ENCODE results near the gene SMYD4.
"Not testable (repeated sequence)": the region's sequence is repeated elsewhere in the genome, so short reads cannot be mapped to it uniquely, and the experiment has no call there.

The SMYD4 gene

DNA sequence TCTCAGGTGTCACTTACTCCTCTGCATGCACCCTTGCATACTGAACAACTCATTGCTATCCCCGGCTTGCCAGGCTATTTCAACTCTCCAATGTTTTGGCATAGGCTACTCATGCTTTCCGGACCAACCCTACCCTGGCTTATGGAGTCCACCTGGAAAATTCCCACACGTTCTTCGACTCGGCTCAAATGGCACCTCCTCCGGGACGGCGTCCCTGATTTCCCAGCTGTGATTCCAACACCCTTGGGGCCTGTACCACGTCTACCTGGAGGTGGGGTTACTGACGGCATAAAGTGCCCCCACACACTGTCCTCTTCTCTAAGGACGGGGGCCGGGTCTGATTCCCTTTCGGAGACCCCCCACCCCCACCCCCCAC lies 498 bp downstream of the SMYD4 start:
- DNase-seq, result no peak

DNA sequence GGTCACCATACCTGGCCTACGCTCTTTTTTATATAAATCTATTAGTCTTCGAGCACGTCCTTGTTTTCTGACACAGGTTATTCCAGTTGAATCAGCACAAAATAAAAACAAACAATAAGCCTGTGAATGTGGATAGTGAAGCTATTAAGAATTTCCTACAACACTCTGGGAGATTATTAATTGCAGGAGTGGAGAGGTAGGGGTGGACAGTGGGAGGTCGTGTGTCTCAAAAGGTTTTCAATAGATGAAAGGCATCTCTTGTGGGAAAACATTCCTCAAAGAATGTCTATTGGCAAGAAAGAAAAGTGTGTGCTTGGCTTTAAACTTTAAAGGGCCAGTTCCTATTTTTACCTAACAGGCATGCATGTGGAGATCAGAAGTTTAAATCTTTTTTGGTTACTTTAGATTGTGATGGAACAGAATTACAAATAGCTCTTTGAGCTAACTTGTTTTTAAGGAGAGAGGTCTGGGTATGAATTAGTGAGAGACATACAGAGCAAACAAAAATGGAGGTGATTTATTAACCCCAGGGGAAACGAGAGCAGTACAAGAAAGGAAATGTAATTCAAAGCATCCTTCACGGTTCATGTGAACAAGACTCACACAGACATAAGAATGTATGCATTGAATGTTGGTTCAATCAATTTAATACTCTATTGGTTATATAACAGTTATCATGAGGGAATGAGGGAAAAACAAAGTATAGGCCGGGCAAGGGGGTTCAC lies 9.0 kb downstream of the SMYD4 start:
- no peak for DNase-seq

DNA sequence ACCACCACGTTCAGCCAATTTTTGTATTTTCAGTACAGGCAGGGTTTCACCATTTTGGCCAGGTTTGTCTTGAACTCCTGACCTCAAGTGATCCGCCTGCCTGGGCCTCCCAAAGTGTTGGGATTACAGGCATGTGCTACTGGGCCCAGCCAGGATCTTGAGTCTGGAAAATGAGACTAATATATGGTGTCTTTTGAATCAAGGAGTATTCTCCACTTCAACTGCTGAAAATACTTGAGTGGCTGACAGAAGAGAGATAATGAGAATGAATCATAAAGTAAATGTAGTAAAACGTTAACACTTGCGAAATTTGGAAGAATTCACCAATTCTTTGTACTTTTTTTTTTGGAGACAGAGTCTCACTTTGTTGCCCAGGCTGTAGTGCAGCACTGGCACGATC lies 16.6 kb downstream of the SMYD4 start:
- DNase-seq, result no peak

DNA sequence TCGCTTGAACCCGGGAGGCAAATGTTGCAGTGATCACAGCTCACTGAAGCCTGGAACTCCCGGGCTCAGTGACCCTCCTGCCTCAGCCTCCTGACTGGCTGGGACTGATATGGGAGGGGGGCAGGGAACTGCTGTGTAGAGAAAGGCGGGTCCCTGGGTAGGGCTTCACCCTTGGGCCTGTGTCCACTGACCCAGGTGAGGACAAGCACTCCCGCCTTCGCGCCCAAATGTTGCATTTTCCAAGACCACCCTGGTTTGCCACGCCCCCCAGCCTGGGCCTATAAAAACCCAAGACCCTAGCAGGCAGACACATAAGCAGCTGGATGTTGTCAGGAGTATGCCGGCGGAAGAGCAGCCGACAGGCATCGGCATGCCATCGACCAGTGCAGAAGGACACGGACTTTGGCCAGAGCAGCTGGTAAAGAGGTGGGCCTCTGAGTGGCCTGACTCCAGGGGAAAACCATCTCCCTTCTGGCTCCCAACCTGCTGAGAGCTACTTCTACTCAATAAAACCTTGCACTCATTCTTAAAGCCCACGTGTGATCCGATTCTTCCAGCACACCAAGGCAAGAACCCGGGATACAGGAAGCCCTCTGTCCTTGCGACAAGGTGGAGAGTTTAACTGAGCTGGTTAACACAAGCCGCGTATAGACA lies 19.1 kb downstream of the SMYD4 start:
- DNase-seq, result no peak

DNA sequence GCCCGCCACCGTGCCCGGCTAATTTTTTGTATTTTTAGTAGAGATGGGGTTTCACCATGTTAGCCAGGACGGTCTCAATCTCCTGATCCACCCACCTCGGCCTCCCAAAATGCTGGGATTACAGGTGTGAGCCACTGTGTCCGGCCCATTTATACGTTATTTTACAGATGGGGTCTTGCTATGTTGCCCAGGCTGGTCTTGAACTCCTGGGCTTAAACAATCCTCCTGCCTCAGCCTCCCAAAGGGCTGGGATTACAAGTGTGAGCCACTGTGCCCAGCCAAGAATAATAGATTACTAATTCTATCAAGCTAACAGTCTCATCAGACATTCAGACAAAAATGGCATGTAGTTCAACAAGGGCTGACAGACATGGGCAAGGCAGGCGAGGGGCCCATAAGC lies 19.9 kb downstream of the SMYD4 start:
- not testable (repeated sequence) for DNase-seq

DNA sequence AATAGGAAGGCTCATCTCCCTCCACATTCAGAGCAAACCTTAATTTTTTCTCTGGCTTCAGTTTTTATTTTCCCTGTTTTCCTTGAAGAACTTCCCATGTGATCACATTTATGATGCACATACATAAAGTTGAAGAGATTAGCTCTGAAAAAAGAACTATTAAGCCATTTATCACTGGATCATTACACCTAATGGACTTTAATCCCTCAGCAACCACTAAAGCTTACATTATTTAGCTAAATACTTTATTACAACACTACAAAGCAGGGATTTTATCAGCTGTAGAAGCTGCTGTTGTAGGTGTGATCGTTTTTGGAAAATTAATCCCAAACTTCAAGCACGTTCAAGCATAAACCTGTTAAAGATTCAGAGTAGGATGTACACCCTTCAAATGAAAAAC lies 21.1 kb downstream of the SMYD4 start:
- DNase-seq, result no peak

DNA sequence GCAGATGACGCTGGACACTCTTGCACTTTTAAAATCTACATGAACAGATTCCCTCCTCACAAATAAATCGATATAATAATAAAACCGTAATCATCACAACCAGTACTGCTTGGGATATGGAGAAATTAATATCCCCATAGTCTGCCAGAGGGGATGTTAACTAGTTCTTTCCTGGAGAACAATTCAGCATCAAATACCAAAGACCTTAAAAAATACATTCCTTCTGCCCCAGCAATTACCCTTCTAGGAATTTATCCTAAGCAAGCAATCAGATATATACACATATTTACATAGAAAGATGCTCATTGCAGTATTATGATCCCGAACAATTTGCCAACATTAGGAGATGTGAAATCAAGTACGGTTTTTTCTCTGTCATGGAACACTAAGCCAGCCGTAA lies 21.8 kb downstream of the SMYD4 start:
- no peak for DNase-seq

DNA sequence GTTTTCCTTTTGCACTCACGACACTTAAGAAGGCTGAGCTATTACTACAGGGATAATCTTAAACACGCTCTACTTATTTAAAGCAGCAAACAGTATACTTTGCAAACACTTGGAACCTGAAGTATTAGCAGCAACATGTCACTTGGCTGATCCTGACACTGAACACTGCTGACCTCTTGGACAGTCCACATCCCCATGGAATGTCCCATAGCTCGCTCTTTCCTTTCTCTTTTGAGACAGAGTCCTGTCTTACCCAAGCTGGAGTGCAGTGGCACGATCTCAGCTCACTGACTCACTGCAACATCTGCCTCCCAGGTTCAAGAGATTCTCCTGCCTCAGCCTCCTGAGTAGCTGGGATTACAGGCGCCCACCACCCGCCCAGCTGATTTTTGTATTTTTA lies 26.4 kb downstream of the SMYD4 start:
- no peak for DNase-seq

DNA sequence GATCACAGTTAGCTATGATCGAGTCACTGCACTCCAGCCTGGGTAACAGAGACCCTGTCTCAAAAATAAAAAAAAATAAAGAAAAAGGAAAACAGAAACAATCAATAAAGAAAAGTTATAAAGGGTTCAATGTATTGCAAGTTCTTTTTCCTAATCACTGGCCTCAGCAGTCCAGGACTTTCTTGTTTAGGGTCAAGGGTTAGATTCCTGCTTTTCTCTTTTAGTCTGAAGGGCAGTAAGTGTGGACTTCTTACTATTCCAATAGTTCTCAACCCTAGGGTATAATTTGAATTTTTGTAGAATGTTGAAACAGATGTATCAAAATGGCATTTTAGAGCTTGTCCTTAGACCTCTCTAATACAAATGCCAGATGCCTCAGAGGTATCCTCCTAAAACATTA lies 27.3 kb downstream of the SMYD4 start:
- DNase-seq, result no peak

DNA sequence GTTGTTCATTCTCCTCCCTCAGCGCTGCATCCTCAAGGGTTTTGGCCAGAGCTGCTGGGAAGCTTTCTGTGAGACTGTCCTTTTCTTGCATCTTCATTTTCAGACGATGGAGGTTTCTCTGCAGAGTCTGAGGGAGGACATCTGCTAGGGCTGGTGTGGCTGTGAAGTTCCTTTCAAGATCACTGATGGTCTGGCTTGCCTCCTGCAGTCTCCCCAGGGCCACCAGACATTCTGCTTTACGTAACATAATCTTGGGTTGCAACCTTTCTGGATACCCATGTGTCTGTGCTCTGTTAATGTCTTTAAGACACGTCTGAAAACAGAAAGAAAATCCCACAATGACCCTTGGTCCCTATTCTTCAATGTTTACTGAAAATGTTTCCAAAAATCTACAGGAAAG lies 29.0 kb downstream of the SMYD4 start:
- DNase-seq, result no peak

DNA sequence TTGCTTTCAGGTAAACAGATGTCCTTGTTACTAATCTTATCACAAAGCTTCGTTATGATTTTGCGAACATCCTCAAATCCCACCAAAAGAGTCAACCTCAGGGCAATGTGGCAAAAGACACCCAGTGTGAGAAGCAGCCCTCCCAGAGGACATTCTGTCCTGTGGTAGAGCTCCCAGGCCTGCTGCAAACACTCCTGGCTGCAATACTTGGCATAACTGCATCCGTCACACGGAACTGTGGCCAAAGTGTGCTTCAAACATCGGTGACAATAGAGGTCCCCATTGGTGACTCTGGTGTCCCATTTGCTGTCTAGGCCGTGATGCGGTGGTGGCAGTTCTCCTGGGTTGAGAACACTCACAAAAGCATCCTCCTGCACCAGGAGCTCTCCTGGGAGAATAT lies 29.5 kb downstream of the SMYD4 start:
- DNase-seq, result no peak

DNA sequence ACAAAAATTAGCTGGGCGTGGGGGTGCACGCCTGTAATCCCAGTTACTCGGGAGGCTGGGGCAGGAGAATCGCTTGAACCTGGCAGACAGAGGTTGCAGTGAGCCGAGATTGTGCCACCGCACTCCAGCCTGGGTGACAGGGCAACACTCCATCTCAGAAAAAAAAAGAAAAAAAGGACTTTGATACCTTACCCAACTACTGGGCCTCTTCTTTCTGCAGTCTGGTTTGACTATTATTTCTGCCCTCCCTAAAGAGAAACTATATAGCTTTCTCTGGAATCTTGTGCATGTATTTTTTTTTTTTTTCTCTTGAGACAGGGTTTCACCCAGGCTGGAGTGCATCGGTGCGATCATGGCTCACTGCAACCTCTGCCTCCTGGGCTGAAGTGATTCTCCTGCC lies 31.9 kb downstream of the SMYD4 start:
- not testable (repeated sequence) for DNase-seq

DNA sequence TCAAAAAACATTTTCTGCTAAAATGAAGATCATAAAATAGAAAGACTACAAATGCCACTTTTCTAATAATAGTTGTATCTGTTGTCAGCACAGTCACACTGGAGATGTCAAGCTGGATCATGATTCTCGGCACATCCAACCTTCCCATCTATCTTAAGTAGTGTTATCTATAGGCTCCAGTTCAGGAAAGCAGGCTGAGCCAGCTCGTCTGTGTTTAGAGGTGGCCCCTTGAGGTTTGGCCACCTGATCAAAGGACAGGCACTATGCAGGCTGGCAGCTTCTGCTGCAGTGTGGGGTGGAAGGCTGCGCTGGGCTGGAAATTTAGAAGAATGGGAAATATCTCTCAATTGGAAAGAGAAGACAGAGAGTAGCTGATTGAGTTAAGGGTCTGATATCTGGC lies 32.4 kb downstream of the SMYD4 start:
- no peak for DNase-seq

DNA sequence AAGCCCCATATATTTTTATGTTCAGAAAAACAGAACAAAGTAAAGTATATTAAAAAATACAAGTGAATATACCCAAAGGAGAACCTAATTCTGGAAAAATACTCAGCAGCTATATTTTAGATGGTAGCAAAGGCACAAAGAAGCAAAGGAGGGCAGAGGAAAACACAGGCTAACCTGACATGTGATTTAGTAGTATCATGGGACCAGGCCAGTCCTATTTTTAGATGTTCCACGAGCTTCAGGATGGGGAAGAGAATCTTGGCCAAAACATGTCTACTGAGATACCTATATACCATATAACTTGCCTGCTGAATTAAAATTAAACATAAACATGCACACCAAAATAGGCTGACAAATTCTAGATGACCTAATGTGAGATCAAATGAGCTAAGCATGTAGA lies 32.9 kb downstream of the SMYD4 start:
- DNase-seq, result no peak

DNA sequence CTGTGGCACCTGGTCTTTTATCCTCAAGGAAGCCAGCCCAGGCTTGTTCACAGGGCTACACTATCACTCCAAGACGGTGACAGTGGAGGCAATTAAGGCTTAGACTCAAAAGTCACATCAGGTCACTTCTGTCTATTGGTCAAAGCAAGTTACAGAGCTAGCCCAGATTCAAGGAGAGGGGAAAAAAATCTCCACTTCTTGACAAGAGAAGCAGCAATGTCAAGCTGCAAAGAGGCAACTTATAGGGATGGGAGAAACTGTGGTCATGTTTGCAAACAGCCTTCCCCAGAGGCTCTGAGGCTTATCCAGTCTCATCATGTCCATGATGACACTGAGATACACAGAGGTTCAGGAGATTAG lies 36.3 kb downstream of the SMYD4 start:
- DNase-seq, result no peak

DNA sequence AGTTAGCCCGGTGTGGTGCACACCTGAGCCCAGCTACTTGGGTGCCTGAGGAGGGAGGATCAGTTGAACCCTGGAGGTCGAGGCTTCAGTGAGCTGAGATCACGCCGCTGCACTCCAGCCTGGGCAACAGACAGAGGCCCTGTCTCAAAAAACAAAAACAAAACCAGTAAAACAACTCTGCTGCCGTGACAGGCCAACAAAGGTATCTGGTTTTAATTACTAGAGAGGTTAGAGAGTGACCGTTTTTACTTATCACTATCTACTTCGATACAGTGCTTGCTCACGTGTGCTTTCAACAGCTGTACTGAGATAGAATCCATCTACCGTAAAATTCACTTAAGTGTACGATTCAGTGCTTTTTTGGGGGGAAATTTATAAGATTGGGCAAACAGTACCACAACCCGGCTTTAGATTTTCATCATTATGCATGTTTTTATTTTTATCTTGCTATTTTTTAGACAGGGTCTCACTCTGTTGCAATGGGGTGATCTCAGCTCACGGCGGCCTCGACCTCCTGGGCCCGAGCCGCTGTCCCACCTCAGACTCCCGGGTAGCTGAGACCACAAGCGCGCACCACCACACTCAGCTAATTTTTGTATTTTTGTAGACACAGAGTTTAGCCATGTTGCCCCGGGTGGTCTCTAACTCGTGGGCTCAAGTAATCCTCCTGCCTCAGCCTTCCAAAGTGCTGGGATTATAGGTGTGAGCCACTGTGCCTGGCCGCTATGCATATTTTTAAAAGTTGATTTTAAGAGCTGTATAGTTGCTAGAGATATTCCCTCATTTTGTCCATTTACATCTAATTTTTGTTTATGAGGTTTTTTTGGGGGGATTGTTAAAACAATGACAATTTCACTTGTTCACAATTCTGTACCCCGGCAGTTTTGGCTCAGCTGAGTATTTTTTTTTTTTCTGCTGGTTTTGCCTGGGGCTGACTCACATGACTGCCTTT lies 36.9 kb downstream of the SMYD4 start:
- DNase-seq, result no peak

DNA sequence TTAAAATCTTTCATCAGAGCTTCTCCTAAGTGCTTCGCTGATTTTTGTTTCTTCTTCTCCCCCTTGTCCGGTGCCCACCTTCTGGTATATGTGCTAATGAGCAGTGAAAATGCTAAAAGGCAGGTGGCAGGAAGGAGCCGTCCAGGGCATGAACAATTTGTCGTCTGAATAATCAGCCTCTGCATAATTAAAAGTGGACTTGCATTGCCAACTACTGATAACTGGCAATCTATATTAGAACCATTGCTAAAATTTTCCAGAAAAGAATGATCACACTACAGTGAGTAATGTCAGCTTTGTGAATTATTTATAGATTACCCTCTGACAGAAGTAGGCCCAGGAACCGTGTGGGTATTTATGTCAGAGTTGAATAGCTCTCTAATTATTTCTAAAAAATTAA lies 39.8 kb downstream of the SMYD4 start:
- DNase-seq, result no peak

DNA sequence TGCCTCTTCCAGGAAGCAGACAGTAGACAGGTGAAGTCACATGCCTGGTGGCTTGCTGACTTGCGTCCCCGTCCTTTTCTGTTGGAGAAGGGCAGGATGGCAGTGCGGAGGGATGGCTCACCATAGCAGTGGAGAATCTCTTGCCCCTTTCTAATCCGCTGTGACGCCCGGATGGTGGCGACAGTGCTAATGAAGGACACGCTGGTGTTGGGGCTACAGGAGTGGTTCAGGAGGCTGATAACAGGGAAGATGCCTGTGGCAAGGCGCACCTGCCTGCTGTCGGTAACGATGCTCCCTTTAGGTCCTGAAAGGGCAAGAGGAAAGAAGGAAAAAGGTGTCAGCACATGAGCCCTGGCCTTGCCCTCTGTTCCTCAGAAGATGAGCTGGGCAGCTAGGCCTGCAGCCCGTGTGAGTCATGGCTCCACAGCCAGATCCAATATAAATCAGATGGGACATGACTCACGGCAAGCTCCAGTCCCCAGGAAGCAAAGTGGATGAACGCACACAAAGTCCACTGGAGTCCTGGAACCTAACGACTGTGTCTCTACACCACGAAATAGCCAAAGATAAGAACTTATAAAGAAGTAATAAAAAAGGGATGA lies 42.3 kb downstream of the SMYD4 start:
- DNase-seq, result no peak

DNA sequence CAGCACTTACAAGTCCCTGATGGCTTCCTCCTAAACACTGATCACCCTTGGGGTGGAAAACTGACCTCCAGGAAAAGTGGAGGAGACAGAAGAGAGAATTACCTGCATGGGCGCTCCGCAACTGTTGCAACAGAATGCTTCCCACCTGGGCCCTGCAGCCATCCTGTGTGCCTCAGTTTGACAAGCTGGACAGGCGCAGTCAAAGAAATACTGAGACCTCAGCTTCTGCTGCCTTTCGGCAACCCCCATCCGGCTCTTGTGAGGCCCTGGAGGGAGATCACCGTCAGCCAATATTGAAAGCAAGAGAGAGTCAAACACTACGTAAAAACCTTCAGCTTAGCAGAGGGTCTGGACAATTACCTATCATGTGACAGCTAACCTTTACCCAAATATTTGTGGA lies 43.0 kb downstream of the SMYD4 start:
- DNase-seq, result no peak

DNA sequence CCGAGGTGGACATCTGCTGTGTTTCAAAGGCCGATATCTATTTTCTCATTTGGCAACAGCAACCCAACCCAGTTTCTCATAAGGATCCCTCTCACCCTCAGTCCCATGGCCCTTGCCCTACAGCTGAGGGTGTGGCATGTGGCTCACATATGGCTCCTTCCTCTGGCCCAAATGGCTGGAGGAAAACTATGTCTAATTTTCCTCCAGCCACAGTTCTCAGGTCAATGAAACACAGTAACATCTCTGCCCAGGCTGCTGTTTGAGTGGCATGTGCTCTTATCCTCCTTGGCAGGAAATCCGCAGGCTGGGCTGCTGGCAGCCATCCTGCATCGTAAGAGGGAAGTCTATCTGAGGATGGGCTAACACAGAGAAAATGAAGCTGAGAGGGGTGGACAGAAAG lies 43.8 kb downstream of the SMYD4 start:
- no peak for DNase-seq

DNA sequence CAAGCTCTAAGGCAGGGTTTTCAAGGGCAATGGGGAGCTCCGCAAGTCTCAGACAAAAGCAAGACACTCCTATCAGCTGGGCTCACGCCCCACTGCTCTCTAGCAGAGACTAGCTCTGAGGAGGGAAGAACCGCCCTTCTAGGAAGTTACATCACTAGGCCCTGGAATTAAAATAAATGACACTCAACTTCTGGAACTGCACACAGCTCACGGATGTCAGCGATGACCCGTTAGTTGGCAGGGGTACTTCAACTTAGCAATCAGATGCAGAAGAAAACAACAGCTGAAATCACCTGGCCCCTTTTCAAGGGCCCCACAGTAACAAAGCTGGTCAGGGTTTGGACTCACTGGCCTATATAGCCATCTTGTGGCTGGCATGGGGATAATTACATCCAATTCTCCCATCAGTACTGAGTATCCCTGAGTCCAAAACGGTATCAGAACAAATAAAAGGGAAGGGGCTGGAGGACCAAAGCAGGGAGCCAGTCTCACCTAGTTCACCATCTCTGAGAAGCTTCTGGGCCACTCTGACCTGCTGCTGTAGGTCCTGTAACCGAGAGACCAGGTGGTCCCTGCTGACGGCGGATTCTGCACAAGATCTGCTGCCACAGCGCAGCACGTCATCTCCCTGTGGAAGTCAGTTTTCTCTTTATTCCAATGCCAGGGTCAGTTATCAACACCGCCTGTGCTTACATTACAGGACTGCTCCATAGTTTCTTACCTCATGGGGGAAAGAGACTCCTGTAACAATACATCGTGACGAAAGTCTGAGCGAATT lies 45.7 kb downstream of the SMYD4 start:
- no peak for DNase-seq

DNA sequence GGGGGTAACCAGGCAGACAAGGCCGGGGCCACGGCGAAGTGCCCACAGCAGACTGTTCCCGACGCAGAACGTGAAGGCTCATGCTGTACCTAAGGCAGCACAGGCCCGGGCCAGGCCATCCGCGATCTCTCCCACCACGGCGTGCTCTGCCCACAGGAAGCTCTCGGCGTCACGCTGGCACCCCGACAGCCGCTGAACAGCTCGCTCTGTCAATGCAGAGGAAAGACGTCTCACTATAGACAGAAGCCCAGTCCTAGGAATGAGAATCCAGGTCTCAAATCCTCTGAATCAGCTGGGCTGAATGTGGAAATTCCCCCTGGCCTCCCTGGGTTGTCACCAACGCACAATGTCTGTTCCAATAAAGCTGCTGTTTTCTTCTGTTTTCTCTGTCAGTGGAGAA lies 46.4 kb downstream of the SMYD4 start:
- DNase-seq, result no peak

DNA sequence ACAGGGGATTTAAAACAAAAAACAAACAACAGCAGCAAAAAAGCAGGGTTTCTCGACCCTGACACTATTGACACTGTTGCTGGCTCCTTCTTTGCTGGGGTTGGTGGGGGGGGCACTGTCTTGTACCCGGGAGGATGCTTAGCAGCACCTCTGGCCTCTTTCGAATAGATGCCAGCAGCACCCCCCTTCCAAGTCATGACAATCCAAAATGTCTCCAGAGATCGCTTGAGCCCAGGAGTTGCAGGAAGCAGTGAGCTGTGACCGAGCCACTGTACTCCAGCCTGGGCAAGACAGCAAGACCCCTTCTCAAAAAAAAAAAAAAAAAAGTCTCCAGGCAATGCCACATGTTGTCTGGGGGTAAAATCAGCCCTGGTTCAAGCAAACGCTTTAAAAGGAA lies 47.5 kb downstream of the SMYD4 start:
- DNase-seq, result no peak

Data from cortex of kidney (tissue), 1 donor.